Esophagus muscularis mucosa (tissue), 4 donors: Measurements from ENCODE around the gene MAML3. TPM values are rescaled to one million over a fixed set of nuclear protein-coding genes. Genes with fewer than 3 reads are reported as not detected.

ENCODE experiments used
- DNase-seq: peaks from one replicate; pipeline ENCODE4 v3.0.0-alpha.2; 2017; ENCODE audit errors: extremely low spot score
- H3K27ac ChIP-seq, 4 donors: fragments of 200-600 bp; sonication (generic); replicated peaks in 1 of 4; 1 replicate in 3 of 4; 2 replicates in 1 of 4; pipeline ENCODE4 v1.5.1; 2016 to 2019; ENCODE audit warnings: mild to moderate bottlenecking in 1 of 4
- H3K27me3 ChIP-seq, 4 donors: fragments of 200-600 bp; sonication (generic); one replicate each; pipeline versions ENCODE4 v1.5.1 to v1.6.0; 2016 to 2019
- H3K36me3 ChIP-seq, 4 donors: fragments of 200-600 bp; sonication (generic); one replicate each; pipeline ENCODE4 v1.5.1; 2016 to 2019
- H3K4me1 ChIP-seq, 4 donors: fragments of 200-600 bp; sonication (generic); one replicate each; pipeline ENCODE4 v1.5.1; 2016 to 2019
- H3K4me3 ChIP-seq, 4 donors: fragments of 200-600 bp; sonication (generic); 1 replicate in 2 of 4; 2 replicates in 2 of 4; pipeline ENCODE4 v1.5.1; 2016 to 2019; ENCODE audit warnings: mild to moderate bottlenecking in 4 of 4, moderate library complexity in 1 of 4
- H3K9me3 ChIP-seq, 4 donors: fragments of 200-600 bp; sonication (generic); 1 replicate in 3 of 4; 2 replicates in 1 of 4; pipeline ENCODE4 v1.5.1; 2016 to 2019
- CTCF ChIP-seq, 3 experiments: fragments of 200-600 bp in 2 of 3; fragments of 450-650 bp in 1 of 3; sonication (generic) in 2 of 3; IDR thresholded peaks; one replicate each; pipeline ENCODE4 v1.5.1; 2017 to 2019; ENCODE audit warnings: antibody characterized with exemption in 3 of 3, mild to moderate bottlenecking in 2 of 3, moderate library complexity in 1 of 3
- EP300 ChIP-seq: sonication (generic); formaldehyde crosslinking; IDR thresholded peaks from one replicate; pipeline ENCODE4 v1.6.1; 2017; ENCODE audit warnings: antibody characterized with exemption
- POLR2A ChIP-seq: fragments of 450-650 bp; IDR thresholded peaks from one replicate; pipeline ENCODE4 v1.6.1; 2017; ENCODE audit warnings: antibody characterized with exemption, moderate library complexity, mild to moderate bottlenecking, low read depth
- POLR2AphosphoS5 ChIP-seq, 2 donors: sonication (generic); formaldehyde crosslinking; IDR thresholded peaks; one replicate each; pipeline ENCODE4 v1.6.1; 2017; ENCODE audit warnings: antibody characterized with exemption in 2 of 2
- WGBS: methylation state at CpG from one replicate; pipeline ENCODE4 v1.1.5; 2018; 5-methylcytosine and 5-hydroxymethylcytosine counted together
- intact Hi-C: fragments of 100-400 bp; cut with DNase I; formaldehyde crosslinking; loops from one replicate; pipeline ENCODE4 v1.15.1; 2023
- total RNA-seq, 4 donors: library from RNA; depleted of rRNA; stranded (reverse); fragments of >200 nt; gene quantifications; one replicate each; pipeline versions ENCODE4 v1.1.0 to v1.2.1, GENCODE V29; 2016

MAML3 gene
- total RNA-seq, 4 donors from 2014 or later: 5.0 to 8.7 (median 7.1) TPM

GRCh38 chr4:139845453-139846093, 308.4 kb downstream of the MAML3 start:
- DNase-seq: no peak

GRCh38 chr4:139844459-139845036, 309.4 kb downstream of the MAML3 start:
- Histone ChIP-seq H3K9me3 (no peaks in the 10 kb centered on the region), H3K4me1 (peaks cover 0 to 5% (median 4%) of the 10 kb centered on the region in 4 donors), H3K27me3 (no peaks in the 10 kb centered on the region), H3K4me3 (no peak overlapping the region), H3K36me3 (no peaks in the 10 kb centered on the region), H3K27ac (no peak overlapping the region)
- no peak for DNase-seq
- TF ChIP-seq POLR2AphosphoS5 (IDR thresholded peaks at IDR 0.05): no peak
- intact Hi-C loops: no loop called here

More at GRCh38 chr4:139845453-139846093, 308.4 kb downstream of the MAML3 start:
- TF ChIP-seq EP300: no peak
- TF ChIP-seq CTCF (IDR thresholded peaks at IDR 0.05): no peak
- TF ChIP-seq POLR2A: no peak
- TF ChIP-seq POLR2AphosphoS5 (IDR thresholded peaks at IDR 0.05): no peak
- no peak overlapping the region for H3K4me3 ChIP-seq
- 93% methylated on average over 3 of the region's 3 CpGs for WGBS
- H3K4me1 ChIP-seq: peaks cover 0 to 5% (median 2%) of the 10 kb centered on the region in 4 donors
- H3K27me3 ChIP-seq: no peaks in the 10 kb centered on the region
- intact Hi-C loops: no loop called here
- no peaks in the 10 kb centered on the region for H3K9me3 ChIP-seq
- H3K27ac ChIP-seq: no peak overlapping the region
- no peaks in the 10 kb centered on the region for H3K36me3 ChIP-seq

- DNase-seq: no peak
- no peak overlapping the region for H3K4me3 ChIP-seq
- H3K9me3 ChIP-seq: no peaks in the 10 kb centered on the region
- H3K4me1 ChIP-seq: peaks cover 0 to 7% (median 0%) of the 10 kb centered on the region in 4 donors
- H3K27ac ChIP-seq: no peak overlapping the region
- WGBS: 92% methylated on average over 2 of the region's 2 CpGs
- intact Hi-C loops: no loop called here
- TF ChIP-seq POLR2AphosphoS5 (IDR thresholded peaks at IDR 0.05) (no peak), EP300 (no peak), CTCF (IDR thresholded peaks at IDR 0.05) (no peak), POLR2A (no peak)
- no peaks in the 10 kb centered on the region for H3K36me3 ChIP-seq
- no peaks in the 10 kb centered on the region for H3K27me3 ChIP-seq
These were observed 309.9 kb downstream of the MAML3 start for GRCh38 chr4:139844057-139844456.

GRCh38 chr4:139843641-139844040, 310.3 kb downstream of the MAML3 start:
- no peaks in the 10 kb centered on the region for H3K27me3 ChIP-seq
- H3K4me3 ChIP-seq: no peak overlapping the region
- DNase-seq: no peak
- intact Hi-C loops: no loop called here
- H3K4me1 ChIP-seq: peaks cover 0 to 7% (median 0%) of the 10 kb centered on the region in 4 donors
- no peak overlapping the region for H3K27ac ChIP-seq
- no peaks in the 10 kb centered on the region for H3K36me3 ChIP-seq
- TF ChIP-seq CTCF (IDR thresholded peaks at IDR 0.05) (no peak), EP300 (no peak), POLR2A (no peak), POLR2AphosphoS5 (IDR thresholded peaks at IDR 0.05) (no peak)
- WGBS: 81% methylated on average over 5 of the region's 5 CpGs
- H3K9me3 ChIP-seq: no peaks in the 10 kb centered on the region

GRCh38 chr4:139841464-139842195, 312.4 kb downstream of the MAML3 start:
- intact Hi-C loops: no loop called here
- H3K36me3 ChIP-seq: no peaks in the 10 kb centered on the region
- TF ChIP-seq CTCF (IDR thresholded peaks at IDR 0.05) (no peak), POLR2AphosphoS5 (IDR thresholded peaks at IDR 0.05) (no peak), EP300 (no peak), POLR2A (no peak)
- peak; percentile 77 for DNase-seq
- peaks cover 0 to 7% (median 0%) of the 10 kb centered on the region in 4 donors for H3K4me1 ChIP-seq
- H3K4me3 ChIP-seq: no peak overlapping the region
- no peaks in the 10 kb centered on the region for H3K9me3 ChIP-seq
- H3K27ac ChIP-seq: no peak overlapping the region
- WGBS: 90% methylated on average over 8 of the region's 10 CpGs
- H3K27me3 ChIP-seq: no peaks in the 10 kb centered on the region
